HG03045 (cell line): ENCODE data around the gene KLHDC8B.
A peak's percentile ranks its signal among the peaks of the same experiment; 100 is the strongest.

Experiments used
- ATAC-seq: cut with Tn5 transposase; IDR thresholded peaks from one replicate; pipeline ENCODE4 v1.9.1; 2021; ENCODE audit warnings: mild to moderate bottlenecking, moderate library complexity; ENCODE audit not compliant: unreplicated experiment

The KLHDC8B gene

DNA sequence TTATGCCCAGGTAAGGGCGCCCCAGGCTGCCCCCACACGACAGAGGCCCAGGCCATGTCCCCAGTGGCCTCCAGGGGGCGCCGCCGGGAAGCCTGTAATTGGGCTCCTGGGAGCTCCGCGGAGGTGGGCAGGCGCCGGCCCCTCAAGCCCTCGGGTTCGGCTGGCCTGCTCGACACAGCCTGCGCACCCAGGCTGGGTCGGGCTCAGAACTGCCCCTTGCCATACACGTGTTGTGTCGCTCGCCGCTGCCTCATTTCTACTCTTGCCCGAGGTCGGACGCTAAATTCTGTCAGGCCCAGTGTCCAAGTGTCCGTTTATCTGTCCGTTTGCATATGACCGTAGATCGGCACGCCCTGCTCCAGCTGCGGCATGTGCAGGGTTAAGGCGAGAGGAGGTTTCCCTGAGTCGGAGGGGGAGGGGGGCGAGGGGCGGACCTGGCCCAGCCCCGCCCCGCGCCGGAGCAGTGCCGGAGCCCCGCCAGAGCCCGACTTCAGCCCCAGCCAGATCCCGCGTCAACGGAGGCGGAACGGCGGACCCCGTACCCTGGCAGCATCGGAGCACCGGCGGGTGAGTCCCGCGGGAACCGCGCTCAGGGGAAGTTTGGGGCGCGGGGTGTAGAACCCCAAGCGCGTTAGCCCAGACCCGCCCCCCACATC, at the start of gene KLHDC8B:
Gene KLHDC8B, plus strand, starts transcription at position 480 of the 656 bp plus-strand sequence. CDS start 1,172 bp downstream, outside the sequence.
- peak; percentile 50 for ATAC-seq

DNA sequence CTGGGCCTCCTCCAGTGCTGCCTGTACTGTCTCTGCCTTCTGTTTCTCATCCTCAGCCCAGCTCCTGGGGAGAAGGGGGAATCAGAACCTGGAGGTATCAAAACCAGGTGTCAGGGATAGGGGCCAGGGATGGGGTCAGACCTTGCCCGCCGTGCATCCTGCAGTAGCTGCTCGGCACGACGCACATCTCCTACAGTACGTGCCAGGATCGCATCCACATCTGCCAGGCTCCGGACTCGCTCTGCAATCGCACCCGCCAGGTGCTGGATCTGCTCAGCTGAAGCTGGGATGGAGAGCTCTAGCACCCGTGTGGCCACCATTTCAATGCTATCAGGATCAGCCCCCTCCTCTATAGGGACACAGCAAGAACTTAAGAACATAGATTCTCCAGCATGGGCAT, 49.4 kb upstream of the KLHDC8B start:
- ATAC-seq: no peak

DNA sequence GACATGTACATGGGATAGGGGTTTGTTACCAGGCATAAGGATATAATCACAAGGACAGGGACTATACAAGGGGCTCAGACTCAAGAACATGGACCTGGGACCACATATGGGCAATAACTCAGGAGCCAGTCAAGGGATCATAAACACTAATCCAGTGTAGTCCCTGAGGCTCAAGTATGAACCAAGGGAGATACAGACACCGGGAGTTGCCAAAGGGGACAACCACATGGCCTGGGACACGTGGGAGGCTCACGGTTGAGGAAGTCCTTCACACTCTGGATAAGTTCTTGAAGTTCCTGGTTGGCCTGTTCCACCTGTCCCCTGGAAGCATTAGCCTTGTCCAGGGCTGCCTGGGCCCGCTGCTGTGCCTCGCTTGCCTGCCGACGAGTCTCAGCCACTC, 48.9 kb upstream of the KLHDC8B start:
- ATAC-seq: no peak

DNA sequence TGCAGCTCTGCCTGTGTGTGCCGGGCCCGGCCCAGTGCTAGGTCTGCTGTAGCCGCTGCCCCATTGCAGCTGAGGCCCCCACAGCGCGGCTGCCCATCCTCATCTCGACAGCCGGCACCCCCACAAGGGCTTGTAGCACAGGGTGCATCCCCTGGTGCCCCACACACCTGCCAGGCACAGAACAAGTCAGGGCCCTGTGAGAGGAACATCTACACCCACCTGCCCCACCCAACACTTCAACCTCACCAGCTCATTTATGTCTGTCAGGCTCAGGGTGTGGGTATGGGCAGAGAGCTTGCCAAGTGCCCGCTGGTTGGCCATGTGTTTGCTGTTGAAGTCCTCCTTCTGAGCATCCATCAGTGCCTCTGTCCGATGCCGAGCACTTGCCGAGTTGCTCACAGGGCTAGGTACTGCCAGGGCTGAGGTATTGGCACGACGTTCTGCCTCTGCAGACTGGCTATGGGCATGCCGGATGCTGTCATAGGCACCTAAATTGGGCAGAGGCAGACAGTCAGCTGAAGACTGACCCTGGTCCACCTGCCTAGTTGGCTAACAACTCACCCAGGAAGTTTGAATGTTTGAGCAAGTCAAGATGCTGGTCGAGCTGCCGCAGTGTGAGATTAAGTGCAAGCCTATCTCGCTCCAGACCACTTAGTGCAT, 48.4 kb upstream of the KLHDC8B start:
- no peak for ATAC-seq

DNA sequence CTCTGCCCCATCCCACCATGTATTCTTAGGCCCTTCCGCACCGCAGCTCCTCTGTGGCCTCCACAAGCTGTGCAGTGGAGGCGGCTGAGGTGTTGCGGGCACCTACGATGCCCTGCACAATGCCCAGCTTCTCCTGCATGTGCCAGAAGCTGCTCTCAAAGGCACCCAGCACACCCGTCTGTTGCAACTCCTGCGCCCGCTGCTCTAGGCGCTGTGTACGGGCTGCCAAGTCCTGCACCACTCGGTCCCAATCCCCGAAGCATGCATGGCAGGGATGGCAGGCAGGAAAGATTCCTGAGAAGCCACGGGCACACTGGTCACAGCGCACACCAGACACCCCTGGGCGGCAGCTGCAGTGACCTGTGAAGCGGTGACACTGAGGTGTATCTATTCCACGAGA, 47.7 kb upstream of the KLHDC8B start:
- no peak for ATAC-seq

DNA sequence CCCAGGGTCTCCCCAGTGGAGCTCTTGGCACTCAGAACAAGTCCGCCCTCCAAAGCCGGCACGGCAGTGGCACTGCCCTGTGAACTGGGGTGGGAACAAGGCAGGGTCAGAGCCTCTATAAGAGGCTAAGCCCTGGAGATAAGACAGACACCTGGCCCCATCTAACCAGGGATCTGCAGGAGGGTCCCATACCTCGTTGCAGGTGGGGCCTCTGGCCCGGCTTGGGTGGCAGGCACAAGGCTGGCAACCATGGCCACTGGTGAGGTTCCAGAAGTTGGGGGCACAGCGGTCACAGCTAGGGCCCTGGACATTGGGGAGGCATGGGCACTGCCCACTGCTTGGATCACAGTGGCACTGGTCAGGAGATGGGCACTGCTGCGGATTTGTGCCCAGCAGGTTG, 47.2 kb upstream of the KLHDC8B start:
- ATAC-seq: no peak

DNA sequence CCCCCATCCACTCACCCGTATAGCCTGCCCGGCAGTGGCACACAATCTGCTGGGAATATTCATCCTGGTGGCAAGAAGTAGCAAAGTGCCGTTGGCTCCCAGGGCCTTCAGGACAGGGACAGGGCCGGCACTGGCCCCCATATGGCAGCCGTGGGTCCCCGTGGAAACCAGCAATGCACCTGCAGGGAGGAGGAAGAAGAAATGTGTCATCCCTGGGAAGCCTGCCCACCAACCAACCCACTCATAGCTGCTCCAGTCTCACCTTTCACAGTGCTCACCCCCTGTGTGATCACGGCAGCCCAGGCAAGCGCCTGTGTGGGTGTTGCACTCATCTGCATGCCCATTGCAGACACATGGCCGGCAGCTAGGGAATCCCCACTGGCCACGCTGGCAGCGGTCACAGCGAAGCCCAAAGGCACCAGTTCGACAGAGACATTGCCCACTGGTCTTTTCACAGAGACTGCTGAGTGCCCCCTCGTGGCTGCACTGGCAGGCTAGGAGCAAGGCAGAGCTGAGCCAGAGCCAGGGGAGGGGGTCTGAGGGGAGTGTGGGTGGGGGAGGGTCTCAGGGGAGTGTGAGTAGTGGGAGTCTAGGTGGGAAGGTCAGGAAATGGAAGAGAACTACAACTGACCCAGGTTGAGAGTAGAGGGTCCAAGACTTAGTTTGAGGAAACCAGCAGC, 46.3 kb upstream of the KLHDC8B start:
- no peak for ATAC-seq

DNA sequence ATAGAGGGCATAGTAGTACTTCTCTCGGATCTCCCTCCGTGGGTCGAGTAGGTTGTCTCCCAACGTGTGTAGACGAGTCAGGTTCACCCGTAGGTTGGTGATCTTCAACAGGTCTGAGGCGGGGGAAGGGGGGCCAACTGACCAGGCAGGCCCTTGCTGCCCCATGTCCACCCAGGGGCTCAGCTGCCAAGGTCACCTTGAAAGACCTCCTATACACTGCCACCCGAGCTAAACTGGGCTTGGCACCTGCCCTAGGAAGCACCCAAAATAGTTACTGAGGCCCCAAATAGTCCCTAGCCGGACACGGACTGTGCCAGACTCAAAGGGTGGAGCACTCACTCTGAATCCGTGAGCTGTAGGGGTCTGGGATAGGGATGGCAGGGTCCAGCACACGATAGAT, 40.4 kb upstream of the KLHDC8B start:
- ATAC-seq: no peak

DNA sequence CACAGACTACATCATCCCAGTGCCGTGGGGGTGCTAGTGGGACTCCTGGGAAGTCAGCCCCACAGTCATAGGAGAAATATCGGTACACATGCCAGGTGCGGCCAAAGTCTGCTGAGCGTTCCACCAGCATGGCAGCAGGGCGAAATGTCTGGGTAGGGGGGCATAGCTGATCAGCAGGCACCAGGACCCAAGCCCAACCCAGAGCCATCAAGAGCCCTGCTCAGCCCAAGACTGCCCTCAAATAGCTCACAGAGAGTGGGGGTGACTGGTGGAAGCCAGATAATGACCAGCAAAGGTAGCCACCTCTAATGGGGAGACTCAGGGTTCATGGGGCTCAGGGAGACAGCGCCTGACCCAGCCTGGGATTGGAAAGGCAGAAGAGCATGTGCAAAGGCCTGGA, 39.8 kb upstream of the KLHDC8B start:
- ATAC-seq: no peak

DNA sequence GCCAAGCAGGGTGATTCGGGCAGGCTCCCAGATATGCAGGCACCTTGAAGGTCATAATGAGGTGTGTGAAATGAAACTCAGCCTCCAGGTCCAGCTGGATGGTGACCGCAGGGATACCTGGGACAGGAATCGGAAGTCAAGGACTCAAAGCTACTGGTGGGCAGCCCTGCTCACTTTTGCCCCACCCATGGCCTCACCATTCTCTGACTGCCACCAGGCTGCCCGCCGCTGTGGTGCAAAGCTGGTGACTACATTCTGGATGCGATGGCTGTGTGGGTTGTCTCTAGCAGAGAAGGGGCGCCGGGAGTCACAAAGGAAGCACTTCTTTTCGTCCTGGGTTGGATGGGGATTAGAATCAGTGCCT, 39.3 kb upstream of the KLHDC8B start:
- no peak for ATAC-seq

DNA sequence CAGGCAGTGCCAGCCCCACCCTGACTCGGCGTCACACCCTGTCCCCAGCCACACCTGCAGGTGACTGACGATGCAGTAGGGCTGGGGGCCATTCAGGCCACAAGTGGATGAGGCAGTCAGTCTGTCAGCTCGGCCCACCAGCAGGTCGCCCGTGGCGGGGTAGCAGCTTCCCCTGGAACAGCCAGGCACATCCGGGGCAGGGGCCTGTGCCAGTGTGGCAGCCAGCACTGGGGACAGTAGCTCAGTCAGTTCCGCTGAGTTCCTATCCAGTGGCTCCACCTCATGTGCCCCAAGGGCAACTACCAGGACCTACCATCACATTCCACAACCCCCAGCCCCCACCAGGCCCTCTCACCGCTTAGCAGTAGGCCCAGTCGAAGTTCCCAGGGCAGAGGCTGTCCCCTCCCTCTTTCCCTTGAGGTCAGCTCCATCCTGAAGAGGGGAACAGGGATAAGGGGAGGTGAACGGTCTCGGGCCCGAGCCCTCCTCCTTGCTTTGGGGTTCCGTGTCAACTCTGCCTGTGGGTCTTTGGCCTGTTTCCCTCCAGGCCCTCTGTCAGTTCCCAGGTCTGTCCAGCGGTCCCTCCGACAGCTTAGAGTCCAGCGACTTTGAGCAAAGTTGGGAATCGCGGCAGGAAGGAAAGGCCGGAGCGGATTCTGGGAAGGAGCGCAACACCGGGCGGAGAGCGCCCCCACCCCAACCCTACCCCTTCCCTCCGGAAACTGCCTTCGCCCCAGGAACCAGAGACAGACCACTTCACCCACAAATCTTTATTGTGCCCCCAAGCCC, 38.8 kb upstream of the KLHDC8B start, which contains the start of gene LAMB2:
Gene LAMB2, minus strand, starts transcription at position 614 of the 789 bp plus-strand sequence. Its CDS starts 183 bp downstream, at position 431.
- no peak for ATAC-seq

DNA sequence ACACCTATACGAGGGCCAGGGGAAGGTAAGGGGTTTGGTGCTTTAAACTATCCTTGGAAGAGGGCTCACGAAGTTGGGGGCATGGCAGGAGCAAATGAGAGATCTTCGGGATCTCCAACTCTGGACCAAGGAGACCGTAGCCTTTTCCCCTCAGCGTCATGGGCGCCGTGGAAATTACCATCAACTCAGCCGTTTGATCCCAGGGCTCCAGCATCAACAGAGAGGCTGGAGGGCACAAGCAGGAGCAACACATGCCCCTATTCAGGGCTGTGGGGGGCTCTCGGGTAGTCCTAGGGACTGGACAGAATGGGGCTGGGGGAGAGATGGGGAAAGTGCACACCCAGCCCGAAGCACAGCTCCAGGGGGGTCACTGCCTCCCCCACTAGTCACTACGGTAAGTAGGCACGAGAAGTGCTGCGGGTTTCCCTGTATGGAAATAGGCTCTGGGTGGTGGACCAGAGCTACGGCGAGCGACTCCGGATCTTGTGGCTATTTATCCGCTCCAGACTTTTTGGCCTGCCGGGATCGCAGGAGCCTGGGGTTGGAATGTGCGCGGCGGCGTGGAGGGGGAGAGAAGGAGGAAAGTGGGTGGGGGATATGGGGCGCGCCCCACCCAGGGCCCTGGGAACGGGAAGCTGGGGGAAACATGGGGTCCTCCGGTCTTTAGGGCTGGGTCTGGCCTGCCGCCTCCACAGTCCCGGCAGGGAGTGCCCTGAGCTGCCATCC, 38.0 kb upstream of the KLHDC8B start:
- no peak for ATAC-seq

DNA sequence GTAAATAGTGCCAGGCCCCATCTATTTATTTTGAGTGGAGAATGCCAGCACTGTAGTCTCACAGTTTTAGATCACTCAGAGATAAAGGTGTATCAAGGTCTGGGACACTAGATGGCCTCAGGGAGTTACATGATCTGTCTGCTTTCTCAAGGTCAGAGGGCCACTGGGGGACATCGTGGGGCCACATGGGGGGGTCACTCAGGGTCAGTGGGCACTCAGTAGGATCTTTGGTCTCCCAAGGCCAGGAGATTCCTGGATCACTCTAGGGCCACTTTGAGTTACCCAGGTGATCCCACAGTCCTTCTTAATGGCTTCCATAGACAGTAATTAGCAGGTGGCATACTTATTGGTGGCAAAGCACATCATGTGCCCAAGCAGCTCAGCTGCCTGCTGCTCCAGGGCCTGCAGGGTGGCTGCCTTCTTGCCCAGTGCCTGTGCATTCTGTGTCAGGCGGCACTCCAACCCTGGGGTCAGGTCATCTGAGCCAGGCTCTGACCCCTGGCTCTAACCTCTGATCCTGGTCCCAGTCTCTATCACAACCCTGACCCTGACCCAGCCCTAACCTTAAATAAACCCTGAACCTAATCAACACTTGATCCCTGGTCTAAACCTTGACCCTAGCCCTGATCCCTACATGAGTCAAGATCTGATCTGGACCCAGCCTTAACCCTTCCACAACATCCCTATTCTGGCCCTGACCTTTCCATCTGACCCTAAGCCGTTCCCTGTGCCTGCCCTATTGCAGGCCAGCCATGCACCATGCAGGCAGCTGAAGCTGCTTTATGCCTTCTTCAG, 36.7 kb upstream of the KLHDC8B start:
- ATAC-seq: no peak

DNA sequence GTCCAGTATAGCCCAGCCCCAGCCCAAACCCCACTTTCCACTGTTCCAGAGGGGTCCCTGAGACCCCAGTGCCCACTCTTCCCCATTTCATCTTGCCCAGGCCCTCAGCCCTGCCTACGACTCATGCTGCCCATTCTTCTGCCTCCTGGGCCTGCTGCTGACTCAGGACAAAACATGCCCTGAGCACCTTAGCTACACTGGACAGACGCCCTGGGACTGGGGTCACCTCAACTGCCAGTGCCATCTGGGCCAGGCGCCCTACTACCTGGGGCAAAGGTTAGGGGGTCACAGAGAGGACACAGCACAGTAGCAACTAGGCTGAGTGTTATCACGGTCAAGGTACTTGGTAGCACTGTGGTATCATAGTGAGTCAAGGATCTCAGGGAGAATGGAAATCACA, 35.9 kb upstream of the KLHDC8B start:
- ATAC-seq: no peak

DNA sequence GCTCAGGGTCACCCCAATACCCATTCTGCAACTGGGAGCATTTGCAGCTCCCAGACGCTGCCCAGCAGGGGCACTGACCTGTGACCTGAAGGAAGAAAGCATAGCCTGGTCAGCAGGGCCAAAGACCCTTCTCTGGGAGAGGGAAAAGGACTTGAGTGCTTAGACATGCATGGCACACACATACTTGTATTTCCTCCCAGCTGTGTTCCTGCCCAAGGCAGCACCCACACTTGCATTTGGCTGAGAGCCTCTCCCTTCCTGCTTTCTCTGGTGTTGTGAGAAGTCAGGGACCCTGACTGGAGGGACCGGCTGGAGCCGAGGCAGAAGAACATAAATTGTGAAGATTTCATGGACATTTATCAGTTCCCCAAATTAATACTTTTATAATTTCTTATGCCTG, 31.3 kb upstream of the KLHDC8B start:
- ATAC-seq: no peak

DNA sequence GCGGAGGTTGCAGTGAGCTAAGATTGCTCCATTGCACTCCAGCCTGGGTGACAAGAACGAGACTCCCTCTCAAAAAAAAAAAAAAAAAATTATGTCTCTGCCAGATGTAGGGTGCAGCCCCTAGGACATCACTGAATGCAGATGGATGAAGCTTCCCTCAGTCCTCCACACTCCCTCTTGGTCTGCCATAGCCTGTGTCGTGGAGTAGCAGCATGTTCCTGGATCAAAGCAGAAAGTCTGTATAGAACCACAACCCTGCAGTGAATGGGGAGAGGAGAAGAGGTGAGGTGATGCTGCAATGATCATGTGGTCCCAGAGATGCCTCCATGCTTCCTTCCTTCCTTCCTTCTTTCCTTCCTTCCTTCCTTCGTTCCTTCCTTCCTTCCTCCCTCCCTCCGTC, 23.2 kb upstream of the KLHDC8B start:
- ATAC-seq: no peak

DNA sequence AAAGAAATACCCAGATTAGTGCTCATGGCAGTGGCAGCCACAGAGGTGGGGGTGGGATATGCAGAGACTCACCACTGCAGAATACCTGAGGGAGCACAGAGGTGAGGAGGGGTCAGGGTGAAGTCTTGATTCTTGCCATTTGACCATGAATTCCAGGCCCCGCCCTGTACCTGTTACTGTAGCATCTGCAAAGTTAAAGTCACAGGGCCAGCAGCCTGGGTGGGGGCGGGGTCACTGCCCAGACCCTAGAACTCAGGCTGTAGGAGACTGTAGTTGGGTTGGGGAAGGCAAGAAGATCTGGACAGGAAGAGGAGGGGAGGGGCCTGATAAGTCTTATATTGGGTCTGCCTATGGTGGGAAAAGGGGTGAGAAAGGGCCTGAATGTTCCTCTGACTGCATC, 19.8 kb upstream of the KLHDC8B start:
- no peak for ATAC-seq

DNA sequence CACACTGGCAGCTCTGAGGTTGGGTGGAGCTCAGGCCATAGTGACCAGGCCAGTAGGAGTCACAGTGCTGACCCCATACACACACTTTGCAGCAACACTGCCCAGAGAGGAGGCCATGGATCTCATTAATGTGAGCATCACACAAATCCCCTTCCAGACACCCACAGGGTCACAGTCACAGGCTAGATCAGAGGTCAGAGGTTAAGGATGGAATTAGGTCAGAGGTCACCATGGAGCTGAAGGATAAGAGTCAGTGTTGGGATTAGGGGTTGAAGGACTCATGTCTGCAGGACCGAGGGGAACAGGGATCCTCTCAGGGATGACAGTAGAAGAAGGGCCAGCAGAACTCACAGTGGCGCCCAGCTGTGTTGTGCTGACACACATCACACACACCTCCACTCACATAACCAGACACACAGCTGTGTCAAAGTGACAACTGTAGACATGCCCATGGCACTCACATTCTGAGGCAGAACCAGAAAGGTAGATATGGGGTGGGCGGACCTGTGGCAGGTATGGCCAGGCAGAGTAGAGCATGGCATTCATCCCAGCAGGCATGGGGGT, 18.0 kb upstream of the KLHDC8B start:
- ATAC-seq: no peak

DNA sequence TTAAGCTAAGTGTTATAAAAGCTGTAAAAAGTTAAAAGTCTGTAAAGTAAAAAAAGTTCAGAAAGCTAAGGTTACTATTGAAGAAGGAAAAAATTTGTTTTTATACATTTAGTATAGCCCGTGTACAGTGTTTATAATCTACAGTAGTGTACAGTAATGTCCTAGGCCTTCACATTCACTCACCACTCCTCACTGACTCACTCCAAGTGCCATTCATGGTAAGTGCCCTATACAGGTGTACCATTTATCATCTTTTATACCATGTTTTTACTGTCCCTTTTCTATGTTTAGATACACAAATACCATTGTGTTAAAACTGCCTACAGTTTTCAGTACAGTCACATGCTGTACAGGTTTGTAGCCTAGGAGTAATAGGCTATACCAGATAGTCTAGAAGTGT, 14.1 kb upstream of the KLHDC8B start:
- ATAC-seq: no peak
